Activated T-cell treated with anti-CD3 and anti-CD28 coated beads, Interleukin-2, amount 50 U/mL, for 72 hours (primary cell): ENCODE data around the gene ITGA5. TPM values are rescaled to one million over a fixed set of nuclear protein-coding genes. Genes with fewer than 3 reads are reported as not detected.
A peak's percentile ranks its signal among the peaks of the same experiment; 100 is the strongest.

ENCODE experiments used
- ATAC-seq, 2 donors: fragments of 150-1000 bp; cut with Tn5 transposase; replicated peaks in 1 of 2; 2 replicates each; pipeline ENCODE4 v1.10.0; 2021; ENCODE audit warnings: moderate library complexity in 2 of 2, mild to moderate bottlenecking in 1 of 2
- DNase-seq, 2 donors: peaks; one replicate each; pipeline ENCODE4 v3.0.0; 2021 to 2022; ENCODE audit warnings: mixed read lengths in 1 of 2
- H3K27ac Mint-ChIP-seq: one replicate; pipeline ENCODE4 v1.8.0; 2022; ENCODE audit warnings: mild to moderate bottlenecking, moderate library complexity, mixed read lengths
- H3K27me3 Mint-ChIP-seq: one replicate; pipeline ENCODE4 v1.8.0; 2022; ENCODE audit warnings: low read depth, mixed read lengths
- H3K36me3 Mint-ChIP-seq, 2 donors: one replicate each; pipeline ENCODE4 v1.8.0; 2022; ENCODE audit warnings: mixed read lengths in 2 of 2, mild to moderate bottlenecking in 1 of 2; ENCODE audit not compliant: insufficient read depth in 2 of 2
- H3K4me1 Mint-ChIP-seq: one replicate; pipeline ENCODE4 v1.8.0; 2022; ENCODE audit warnings: low read depth, mixed read lengths
- H3K4me3 Mint-ChIP-seq, 2 donors: one replicate each; pipeline ENCODE4 v1.8.0; 2022; ENCODE audit warnings: mild to moderate bottlenecking in 2 of 2, mixed read lengths in 2 of 2, moderate library complexity in 2 of 2
- H3K9me3 Mint-ChIP-seq, 2 donors: one replicate each; pipeline ENCODE4 v1.8.0; 2022; ENCODE audit warnings: mixed read lengths in 2 of 2
- total RNA-seq, 2 donors: library from RNA; stranded (reverse); gene quantifications; one replicate each; pipeline ENCODE4 v1.2.3, GENCODE V29; 2022

The ITGA5 gene
- total RNA-seq, 2 donors from 2014 or later = 20.6 to 27.4 TPM

- no peaks in the 10 kb centered on the region for H3K27me3 Mint-ChIP-seq
- peaks cover 25% of the 10 kb centered on the region for H3K4me1 Mint-ChIP-seq
- ATAC-seq = no peak
- no peaks in the 10 kb centered on the region for H3K9me3 Mint-ChIP-seq
- DNase-seq = no peak
- peaks cover 0 to 2% of the 10 kb centered on the region in 2 donors for H3K36me3 Mint-ChIP-seq
- H3K4me3 Mint-ChIP-seq = no peak overlapping the region
- no peak overlapping the region for H3K27ac Mint-ChIP-seq
Measured at GRCh38 chr12:54388237-54389133, 30.6 kb downstream of the ITGA5 start.

DNA sequence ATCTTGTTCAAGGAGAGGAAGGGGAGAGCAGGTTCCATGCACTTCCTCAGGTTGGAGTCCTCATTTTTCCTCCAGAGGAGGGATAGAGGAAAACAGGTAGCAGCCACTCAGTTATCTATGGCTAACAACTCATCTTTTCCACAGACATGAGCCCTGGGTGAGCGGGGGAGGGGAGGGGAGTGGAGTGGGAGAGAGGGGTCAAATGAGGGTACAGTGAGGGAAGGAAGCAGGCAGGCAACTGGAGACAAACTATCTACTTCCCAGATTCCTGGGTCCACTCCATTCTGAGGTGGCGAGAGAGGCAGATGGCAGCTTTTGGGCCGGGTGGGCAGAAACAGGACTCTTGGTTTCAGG, 32.0 kb downstream of the ITGA5 start:
- no peaks in the 10 kb centered on the region for H3K27me3 Mint-ChIP-seq
- H3K27ac Mint-ChIP-seq = no peak overlapping the region
- no peak for DNase-seq
- H3K4me1 Mint-ChIP-seq = peaks cover 25% of the 10 kb centered on the region
- peaks cover 0 to 2% of the 10 kb centered on the region in 2 donors for H3K36me3 Mint-ChIP-seq
- no peak for ATAC-seq
- no peaks in the 10 kb centered on the region for H3K9me3 Mint-ChIP-seq
- no peak overlapping the region for H3K4me3 Mint-ChIP-seq

DNA sequence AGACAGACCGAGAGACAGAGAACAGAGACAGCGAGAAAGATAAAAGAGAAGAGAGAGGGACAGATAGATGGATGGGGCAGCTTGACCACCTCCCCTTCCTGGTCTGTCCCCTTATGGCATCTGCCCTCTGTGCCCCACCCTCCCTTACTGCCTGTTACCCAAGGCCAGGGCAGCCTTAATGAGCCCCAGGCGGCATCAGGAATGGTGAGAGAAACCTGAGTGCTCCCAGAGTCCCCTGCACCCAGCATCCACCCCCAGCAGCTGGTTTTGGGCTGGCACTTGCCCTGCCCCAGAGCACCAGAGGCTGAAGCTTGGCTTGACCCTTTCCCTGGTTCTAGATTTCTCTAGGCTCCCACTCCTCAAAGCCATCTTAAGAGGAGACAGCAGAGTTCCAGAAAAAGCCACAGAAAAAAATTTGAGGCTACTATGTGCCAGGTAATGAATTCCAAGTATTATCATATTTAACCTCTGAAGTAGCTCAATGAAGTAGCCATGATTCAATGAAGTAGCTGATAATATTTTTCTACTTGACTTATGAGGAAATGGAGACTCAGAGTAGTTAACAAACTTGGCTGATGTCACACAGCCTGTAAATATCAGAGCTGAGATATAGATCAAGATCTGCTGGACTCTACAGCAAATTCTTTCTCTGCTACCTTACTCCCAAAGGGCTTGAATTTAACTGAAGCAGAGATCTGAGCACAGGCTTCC, 32.5 kb downstream of the ITGA5 start:
- DNase-seq = no peak
- no peak overlapping the region for H3K27ac Mint-ChIP-seq
- H3K9me3 Mint-ChIP-seq = no peaks in the 10 kb centered on the region
- H3K4me3 Mint-ChIP-seq = no peak overlapping the region
- ATAC-seq = no peak
- H3K36me3 Mint-ChIP-seq = no peaks in the 10 kb centered on the region
- no peaks in the 10 kb centered on the region for H3K27me3 Mint-ChIP-seq
- peaks cover 20% of the 10 kb centered on the region for H3K4me1 Mint-ChIP-seq

- no peaks in the 10 kb centered on the region for H3K9me3 Mint-ChIP-seq
- no peaks in the 10 kb centered on the region for H3K27me3 Mint-ChIP-seq
- H3K36me3 Mint-ChIP-seq = no peaks in the 10 kb centered on the region
- H3K4me3 Mint-ChIP-seq = no peak overlapping the region
- ATAC-seq (no peak), DNase-seq (no peak)
- peaks cover 15% of the 10 kb centered on the region for H3K4me1 Mint-ChIP-seq
- H3K27ac Mint-ChIP-seq = no peak overlapping the region
Measured at GRCh38 chr12:54385251-54385914, 33.7 kb downstream of the ITGA5 start.

- Mint-ChIP-seq H3K36me3 (no peaks in the 10 kb centered on the region), H3K27ac (peak within 1 kb of the TSS; percentile 61), H3K4me3 (no peak within 1 kb of the TSS), H3K9me3 (no peaks in the 10 kb centered on the region), H3K4me1 (peaks cover 18% of the 10 kb centered on the region), H3K27me3 (no peaks in the 10 kb centered on the region)
- no peak for DNase-seq
- no peak for ATAC-seq
Measured at GRCh38 chr12:54384591-54385041, 34.5 kb downstream of the ITGA5 start, which contains the start of gene ZNF385A. TSS of gene ZNF385A (minus strand) at chr12:54384733. CDS start at chr12:54384514, 219 bp downstream.

- H3K4me3 Mint-ChIP-seq = no peak overlapping the region
- H3K4me1 Mint-ChIP-seq = peaks cover 22% of the 10 kb centered on the region
- peak; percentile 74 to 88 for ATAC-seq
- no peaks in the 10 kb centered on the region for H3K36me3 Mint-ChIP-seq
- no peaks in the 10 kb centered on the region for H3K27me3 Mint-ChIP-seq
- peak; percentile 50 to 55 for DNase-seq
- H3K9me3 Mint-ChIP-seq = no peaks in the 10 kb centered on the region
- no peak overlapping the region for H3K27ac Mint-ChIP-seq
Measured at GRCh38 chr12:54383041-54383609, 35.9 kb downstream of the ITGA5 start.

GRCh38 chr12:54381136-54381535, 37.9 kb downstream of the ITGA5 start:
- Mint-ChIP-seq H3K4me3 (no peak overlapping the region), H3K27ac (no peak overlapping the region), H3K27me3 (no peaks in the 10 kb centered on the region), H3K9me3 (no peaks in the 10 kb centered on the region), H3K36me3 (no peaks in the 10 kb centered on the region), H3K4me1 (peaks cover 16% of the 10 kb centered on the region)
- DNase-seq (no peak), ATAC-seq (no peak)

DNA sequence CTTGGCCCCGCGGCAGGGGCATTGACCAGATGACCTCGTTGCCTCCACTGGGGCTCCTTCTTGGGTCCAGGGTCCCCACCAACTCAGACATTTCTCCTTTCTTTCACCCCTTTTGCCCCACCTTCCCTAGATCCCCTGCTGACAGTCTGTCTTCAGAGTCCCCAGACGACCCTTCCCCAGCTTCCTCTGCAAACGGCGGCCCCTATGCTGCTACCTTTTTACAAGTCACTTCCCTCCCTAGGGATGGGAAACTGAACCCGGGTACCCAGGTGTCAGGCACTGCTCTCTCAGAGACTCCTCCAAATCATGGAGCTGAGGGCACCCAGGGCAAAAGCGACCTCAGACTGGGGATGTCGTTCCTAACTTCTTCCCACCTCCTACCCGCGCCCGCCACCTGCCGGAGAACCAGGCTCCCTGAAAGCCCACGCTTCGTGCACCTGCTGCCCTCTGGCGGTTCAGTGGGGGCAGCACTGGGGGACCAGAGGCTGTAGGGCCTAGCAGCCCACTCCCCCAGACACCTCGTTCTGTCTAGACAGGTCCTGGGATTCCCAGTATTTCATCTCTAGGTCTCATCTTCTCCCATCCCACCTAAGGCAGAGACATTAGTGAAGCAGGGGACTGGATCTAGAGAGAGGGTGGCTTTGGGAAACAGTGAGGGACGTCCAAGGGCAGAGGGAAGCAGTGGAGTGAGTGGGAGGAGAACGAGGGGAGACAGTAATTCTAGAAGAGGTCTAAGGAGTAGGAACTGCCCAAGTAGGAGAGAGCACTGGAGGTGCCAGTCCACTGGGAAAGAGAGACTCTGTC, 39.5 kb downstream of the ITGA5 start:
- no peaks in the 10 kb centered on the region for H3K9me3 Mint-ChIP-seq
- no peak overlapping the region for H3K27ac Mint-ChIP-seq
- peaks cover 16% of the 10 kb centered on the region for H3K4me1 Mint-ChIP-seq
- H3K4me3 Mint-ChIP-seq = peak overlapping the region; percentile 17 to 73
- DNase-seq (peak; percentile 93 to 94), ATAC-seq (peak; percentile 83 to 88)
- no peaks in the 10 kb centered on the region for H3K27me3 Mint-ChIP-seq
- no peaks in the 10 kb centered on the region for H3K36me3 Mint-ChIP-seq

- Mint-ChIP-seq H3K27ac (no peak overlapping the region), H3K36me3 (no peaks in the 10 kb centered on the region), H3K4me1 (peaks cover 20% of the 10 kb centered on the region), H3K4me3 (peak overlapping the region; percentile 6 to 73), H3K9me3 (no peaks in the 10 kb centered on the region), H3K27me3 (no peaks in the 10 kb centered on the region)
- DNase-seq (no peak), ATAC-seq (peak in 1 of 2 donors; percentile 48)
Measured at GRCh38 chr12:54378796-54379397, 40.2 kb downstream of the ITGA5 start.

DNA sequence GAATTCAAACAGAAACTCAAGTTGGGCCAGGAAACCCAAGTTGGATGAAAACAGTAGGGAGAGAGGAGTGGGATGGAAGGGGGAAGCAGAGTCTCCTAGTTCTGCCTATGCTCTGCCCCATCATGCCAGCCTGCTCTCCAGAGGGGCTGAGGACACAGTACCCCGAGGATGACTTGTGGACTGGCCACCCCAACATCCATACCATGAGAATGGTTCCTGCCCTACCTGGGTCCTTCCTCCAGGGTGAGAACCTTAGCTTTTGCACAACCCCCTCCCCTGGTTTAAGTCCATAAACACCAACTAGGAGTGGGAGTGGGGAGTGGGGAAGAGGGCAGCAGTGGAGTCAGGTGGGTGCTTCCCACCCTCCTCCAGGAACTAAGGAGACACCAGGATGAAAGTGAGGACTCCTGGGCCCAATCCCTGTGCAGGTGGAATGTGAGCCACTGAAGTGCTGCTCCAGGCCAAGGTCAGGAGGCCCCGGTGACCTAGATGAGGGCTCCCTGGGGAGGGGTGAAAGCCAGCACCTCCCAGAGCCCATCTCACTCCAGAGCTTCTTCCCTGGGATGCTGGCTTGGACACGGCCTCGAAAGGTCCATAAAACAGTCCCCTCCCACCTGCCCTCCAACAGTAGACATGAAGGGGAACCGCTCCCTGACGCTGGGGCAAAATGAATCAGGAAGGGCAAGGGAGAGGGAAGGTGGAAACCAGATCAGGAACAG, 41.1 kb downstream of the ITGA5 start:
- H3K9me3 Mint-ChIP-seq = no peaks in the 10 kb centered on the region
- peak overlapping the region in 1 of 2 donors; percentile 70 for H3K4me3 Mint-ChIP-seq
- H3K27ac Mint-ChIP-seq = no peak overlapping the region
- H3K36me3 Mint-ChIP-seq = no peaks in the 10 kb centered on the region
- ATAC-seq = no peak
- peaks cover 22% of the 10 kb centered on the region for H3K4me1 Mint-ChIP-seq
- H3K27me3 Mint-ChIP-seq = no peaks in the 10 kb centered on the region
- DNase-seq = no peak

DNA sequence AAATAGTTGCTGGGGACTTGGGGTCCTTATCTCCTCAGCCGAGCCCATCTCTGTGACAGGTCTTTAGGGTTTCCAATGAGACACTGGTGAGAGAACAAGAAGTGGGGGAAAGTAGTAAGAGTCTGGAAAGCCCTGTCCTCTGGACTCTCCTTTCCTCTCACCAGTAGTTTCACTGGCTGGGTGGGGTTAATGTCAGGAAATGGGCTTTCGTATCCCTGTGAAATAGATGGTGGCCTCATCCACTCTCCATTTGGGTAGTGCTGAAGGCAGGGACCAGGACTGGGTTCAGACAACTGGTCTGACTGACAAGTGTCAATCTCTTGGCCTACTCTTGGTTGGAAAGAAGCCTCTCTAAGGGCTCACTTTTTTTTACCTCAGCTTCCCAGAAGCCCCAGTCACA, 42.1 kb downstream of the ITGA5 start:
- Mint-ChIP-seq H3K27ac (no peak overlapping the region), H3K4me1 (peaks cover 28% of the 10 kb centered on the region), H3K4me3 (no peak overlapping the region), H3K27me3 (no peaks in the 10 kb centered on the region), H3K9me3 (no peaks in the 10 kb centered on the region), H3K36me3 (no peaks in the 10 kb centered on the region)
- ATAC-seq (no peak), DNase-seq (no peak)
